T-helper 2 cell treated with Interferon-gamma antibody and Interleukin-4, amounts not matched to agents 100 ng/mL and 5 ng/mL, for 36 hours (primary cell): ENCODE data around the gene FAM83F. TPM values are rescaled to one million over a fixed set of nuclear protein-coding genes. Genes with fewer than 3 reads are reported as not detected.

Experiments
- intact Hi-C: fragments of 100-400 bp; cut with micrococcal nuclease; formaldehyde crosslinking; loops from one replicate; pipeline ENCODE4 v1.15.1; 2023
- total RNA-seq: library from RNA; stranded (reverse); gene quantifications from 2 replicates; pipeline ENCODE4 v1.2.3, GENCODE V29; 2022

The FAM83F gene
- total RNA-seq, 1 donor from 2014 or later: 0.02 TPM

DNA sequence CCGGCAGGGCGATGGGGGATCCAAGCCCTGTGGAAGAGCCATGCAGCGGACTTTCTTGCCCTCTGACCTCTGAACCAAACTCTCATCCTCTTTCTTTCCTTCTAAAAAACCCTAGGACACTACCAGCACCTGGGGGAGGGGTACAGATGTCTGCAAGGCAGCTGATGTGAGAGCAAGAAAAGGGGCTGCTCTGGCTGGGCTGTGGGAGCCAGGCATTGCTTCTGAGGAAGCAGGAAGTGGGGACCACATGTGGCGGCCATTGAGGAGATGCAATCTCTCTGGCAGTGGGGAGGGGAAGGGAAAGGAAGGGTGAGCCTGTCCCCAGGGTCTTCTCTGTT lies 36.0 kb downstream of the FAM83F start:
- intact Hi-C loops: no loop called here

- intact Hi-C loops: no loop called here
These were observed 37.2 kb downstream of the FAM83F start for GRCh38 chr22:40031766-40032470.

DNA sequence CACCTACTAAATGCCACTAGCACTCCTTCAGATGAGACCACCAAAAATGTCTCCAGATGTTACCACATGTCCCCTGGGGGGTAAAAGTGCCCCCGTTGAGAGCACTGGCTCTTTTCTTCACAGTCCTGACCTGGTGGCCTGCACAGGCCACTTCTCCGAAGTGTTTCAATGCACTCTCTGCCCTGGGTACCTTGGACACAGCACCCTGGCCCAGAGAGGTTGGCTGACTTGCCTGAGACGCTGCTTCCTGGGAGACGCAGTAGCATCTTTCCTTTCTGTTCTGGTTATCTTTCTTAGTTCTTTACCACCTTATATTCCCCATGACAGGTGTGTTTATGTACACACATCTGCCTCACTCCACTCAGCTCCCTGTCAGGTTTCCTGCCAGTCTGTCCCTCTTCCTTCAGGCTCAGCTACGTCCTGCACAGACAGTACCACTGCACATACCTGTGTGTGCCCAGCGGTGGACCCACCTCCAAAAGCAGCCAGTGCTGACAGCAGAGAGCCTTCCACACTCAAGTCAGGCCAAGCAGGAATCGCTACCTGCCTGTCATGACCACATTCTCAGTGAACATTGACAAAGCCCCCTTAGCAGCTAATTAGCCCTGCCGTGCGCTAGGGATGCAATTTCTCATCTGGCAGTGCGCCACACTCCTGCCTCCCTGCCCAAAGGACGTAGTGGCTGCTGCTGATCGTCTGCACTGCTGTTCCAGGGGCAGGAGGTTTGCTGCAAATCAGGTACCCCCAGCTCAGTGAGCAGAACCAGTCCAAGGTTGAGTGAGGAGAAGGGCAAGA lies 39.0 kb downstream of the FAM83F start:
- intact Hi-C loops: no loop called here

- intact Hi-C loops: loop anchor here (5.0 kb wide), 1 partner anchor 538 kb away; no protein-coding TSS in a partner anchor
These were observed 40.6 kb downstream of the FAM83F start for GRCh38 chr22:40035351-40035750.

GRCh38 chr22:40036126-40036525 lies 41.4 kb downstream of the FAM83F start:
- intact Hi-C loops: loop anchor here (2.0 to 5.0 kb wide), 2 partner anchors 501 to 539 kb away; no protein-coding TSS in a partner anchor

GRCh38 chr22:40036591-40037225 lies 42.0 kb downstream of the FAM83F start:
- intact Hi-C loops: loop anchor here (2.0 to 5.0 kb wide), 2 partner anchors 502 to 539 kb away; no protein-coding TSS in a partner anchor

- intact Hi-C loops: loop anchor here (2.0 to 5.0 kb wide), 2 partner anchors 503 to 540 kb away; no protein-coding TSS in a partner anchor
These were observed 42.6 kb downstream of the FAM83F start for GRCh38 chr22:40037320-40037719.

DNA sequence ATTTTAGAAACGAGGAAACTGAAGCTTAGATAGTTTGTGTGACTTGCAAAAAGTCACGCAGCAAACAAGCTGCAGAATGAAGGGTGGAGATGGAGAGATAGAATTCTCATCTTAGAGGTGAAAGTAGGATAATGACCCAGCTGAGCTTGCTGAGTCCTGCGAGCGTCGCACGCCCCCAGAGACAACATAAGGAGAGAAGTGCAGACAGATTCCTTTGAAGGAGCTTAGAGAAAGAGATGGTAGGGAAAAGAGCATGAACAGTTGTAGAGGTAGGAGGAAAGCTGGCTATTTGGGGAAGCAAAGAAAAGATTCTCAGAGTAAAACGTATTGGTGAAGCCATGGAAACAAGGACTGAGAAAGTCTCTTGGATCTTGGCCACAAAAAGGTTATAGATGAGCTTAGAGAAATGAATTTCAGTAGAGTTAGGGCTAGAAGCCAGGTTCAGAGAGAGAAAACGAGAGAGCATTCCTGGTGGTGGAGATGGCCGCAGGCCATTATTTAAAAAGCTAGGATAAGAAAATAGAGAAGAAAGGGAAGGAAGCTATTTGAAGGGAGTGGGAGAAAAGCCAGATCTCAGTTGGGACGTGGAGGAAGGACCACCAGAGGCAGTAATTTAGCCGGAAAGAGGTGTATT lies 44.8 kb downstream of the FAM83F start:
- intact Hi-C loops: loop anchor here (5.0 kb wide), 2 partner anchors 542 to 598 kb away; partner anchors contain the start of gene MRTFA

GRCh38 chr22:40040927-40041326 lies 46.2 kb downstream of the FAM83F start:
- intact Hi-C loops: loop anchor here (5.0 kb wide), 1 partner anchor 596 kb away; the partner anchor contains the start of gene MRTFA

DNA sequence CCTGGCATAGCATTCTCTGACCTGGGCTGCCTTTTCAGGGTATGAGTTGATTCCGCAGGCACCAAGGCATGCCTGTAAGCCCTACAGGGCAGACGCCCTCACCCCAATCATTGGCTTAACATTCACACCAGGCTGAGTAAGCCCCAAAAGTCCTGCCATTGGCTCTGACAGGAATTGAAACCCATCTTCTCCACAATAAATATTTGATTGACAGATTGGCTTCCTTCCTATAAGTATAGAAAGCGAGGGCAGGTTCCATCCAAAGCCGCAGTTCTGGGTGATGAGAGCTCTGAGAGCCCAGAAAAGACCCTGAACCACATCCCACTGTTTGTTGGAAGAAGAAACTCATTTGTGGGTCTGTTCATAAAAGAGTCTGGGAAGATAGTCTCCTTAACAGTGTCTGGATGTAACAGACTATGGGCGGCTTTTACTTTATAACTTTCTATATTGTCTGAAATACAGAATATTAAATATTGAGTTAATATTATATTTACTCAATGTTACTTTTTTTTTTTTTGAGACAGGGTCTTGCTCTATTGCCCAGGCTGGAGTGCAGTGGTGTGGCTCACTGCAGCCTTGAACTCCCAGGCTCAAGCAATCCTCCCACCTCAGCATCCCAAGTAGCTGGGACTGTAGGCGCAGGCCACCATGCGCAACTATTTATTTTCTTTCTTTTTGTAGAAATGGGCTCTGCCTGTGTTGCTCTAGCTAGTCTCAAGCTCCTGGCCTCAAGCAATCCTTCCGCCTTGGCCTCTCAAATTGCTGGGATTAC lies 46.8 kb downstream of the FAM83F start:
- intact Hi-C loops: loop anchor here (5.0 kb wide), 1 partner anchor 596 kb away; the partner anchor contains the start of gene MRTFA

DNA sequence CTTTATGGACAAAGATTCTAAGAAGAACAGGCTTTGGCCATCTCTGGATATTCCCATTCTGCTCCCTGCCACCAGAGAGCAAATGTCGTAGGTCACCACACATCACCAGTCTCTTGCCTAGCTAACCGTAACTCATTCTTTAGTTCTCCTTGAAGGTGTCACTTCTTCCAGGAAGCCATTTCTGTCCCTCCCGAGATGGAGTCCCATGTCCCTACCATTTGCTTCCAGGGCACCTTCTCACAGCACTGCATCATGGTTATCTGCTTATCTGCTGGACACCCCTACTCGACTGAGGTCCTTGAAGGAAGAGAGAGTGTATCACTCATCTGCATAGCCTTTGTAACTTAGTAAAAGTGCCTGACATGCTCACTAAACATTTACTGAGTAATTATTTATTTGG lies 47.6 kb downstream of the FAM83F start:
- intact Hi-C loops: loop anchor here (5.0 kb wide), 1 partner anchor 595 kb away; the partner anchor contains the start of gene MRTFA

- intact Hi-C loops: loop anchor here (5.0 kb wide), 1 partner anchor 594 kb away; the partner anchor contains the start of gene MRTFA
These were observed 48.3 kb downstream of the FAM83F start for GRCh38 chr22:40043081-40043480.

- intact Hi-C loops: loop anchor here (1.0 to 5.0 kb wide), 5 partner anchors 12 to 594 kb away; partner anchors contain the start of genes ADSL, MRTFA, RPS19BP1 and TNRC6B
These were observed 49.0 kb downstream of the FAM83F start for GRCh38 chr22:40043793-40044101.

DNA sequence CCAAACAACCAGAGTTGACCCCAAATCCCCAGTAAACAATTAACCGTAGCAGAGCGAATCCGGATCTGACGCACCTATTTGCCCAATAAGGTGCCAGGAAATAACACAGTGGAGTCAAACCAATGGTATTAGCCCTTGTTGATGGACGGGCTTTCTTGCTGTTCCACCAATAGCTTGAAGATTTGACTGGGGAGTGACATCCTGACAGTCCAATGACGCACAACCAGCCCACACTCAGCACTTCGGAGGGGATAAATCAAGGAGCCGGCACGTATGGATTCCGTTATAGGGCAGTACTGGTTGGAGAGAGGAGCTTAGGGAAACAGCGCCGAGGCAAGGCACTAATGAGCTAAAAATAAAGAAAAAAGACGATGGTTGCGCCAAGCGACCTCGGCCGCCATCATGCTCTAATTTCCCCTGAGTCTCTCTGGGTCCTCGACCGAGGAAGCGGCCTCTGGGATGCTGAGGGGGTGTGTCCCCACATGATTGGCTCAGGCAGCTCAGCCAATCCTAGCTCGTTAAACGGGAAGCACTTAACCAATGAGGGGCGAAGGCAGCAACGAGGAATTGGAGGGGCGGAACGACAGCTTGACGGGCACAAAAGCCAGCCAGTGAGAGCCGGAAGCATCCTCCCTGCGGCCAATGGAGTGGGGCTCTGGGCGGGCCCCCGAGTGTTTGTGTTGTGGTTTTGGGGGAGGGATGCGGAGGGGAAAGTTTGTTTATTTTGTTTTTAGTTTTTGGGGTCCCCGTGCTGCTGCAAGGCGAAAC lies 49.5 kb downstream of the FAM83F start:
- intact Hi-C loops: loop anchor here (1.0 to 5.0 kb wide), 5 partner anchors 11 to 593 kb away; partner anchors contain the start of genes ADSL, MRTFA, RPS19BP1 and TNRC6B

GRCh38 chr22:40044870-40045834 lies 50.4 kb downstream of the FAM83F start:
- intact Hi-C loops: loop anchor here (1.0 to 5.0 kb wide), 5 partner anchors 10 to 592 kb away; partner anchors contain the start of genes ADSL, MRTFA, RPS19BP1 and TNRC6B

DNA sequence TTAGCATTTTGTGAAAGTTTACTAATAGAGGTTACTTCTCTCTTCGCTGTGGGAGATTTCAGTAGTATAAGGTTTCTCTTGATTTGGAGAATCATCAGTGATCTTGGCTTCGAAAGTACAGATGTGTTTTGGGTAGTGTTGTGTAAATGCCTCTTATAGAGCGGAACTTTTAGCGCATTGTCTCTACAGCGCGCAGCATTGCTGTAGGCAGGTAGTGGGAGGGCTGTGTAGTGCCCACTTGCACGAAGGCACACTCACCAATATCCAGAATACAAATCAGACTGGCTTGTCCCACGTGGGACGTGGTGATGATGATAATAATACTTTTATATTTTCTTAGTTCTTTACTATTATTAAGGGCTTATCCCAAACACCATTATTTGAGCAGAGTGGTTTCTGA lies 51.4 kb downstream of the FAM83F start:
- intact Hi-C loops: no loop called here

DNA sequence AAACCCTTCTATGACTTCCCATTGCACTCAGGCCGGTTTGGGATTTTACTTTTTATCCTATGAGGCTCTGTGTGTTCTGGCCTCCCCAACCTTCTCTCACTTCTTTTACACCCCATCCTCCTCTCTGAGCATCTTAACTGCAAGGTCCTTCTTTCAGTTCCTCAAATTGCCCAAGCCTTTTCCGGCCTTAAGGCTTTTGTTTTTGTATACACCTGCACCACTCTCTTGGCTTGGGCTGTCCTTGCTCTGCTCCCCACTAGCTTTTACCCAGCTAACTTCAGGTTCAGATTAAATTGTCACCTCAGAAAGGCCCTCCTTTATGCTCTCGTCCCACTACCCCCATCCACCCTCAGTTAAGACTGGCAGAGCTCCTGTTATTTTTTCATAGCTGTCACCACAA lies 55.5 kb downstream of the FAM83F start:
- intact Hi-C loops: no loop called here

- intact Hi-C loops: no loop called here
These were observed 56.6 kb downstream of the FAM83F start for GRCh38 chr22:40051322-40051721.
